ENCODE measurements around the gene WDR77.
A peak's percentile ranks its signal among the peaks of the same experiment; 100 is the strongest.

Gene WDR77

GRCh38 chr1:111446967-111447892 is 1.8 kb downstream of the WDR77 start:
- TF ChIP-seq POLR2AphosphoS5 (IDR thresholded peaks at IDR 0.05; ENCODE audit: low read depth, low read length) (no peak), SPI1 (IDR thresholded peaks at IDR 0.05; ENCODE audit: low read depth, low read length) (no peak), PAX5 (IDR thresholded peaks at IDR 0.05; ENCODE audit: insufficient read depth, low read length, severe bottlenecking) (no peak), POLR2A (IDR thresholded peaks at IDR 0.05; ENCODE audit: low read depth, low read length) (no peak), TAF1 (IDR thresholded peaks at IDR 0.05; ENCODE audit: low read depth, low read length) (no peak), POU2F2 (IDR thresholded peaks at IDR 0.05; ENCODE audit: low read depth, low read length) (no peak)
- DNase-seq (ENCODE audit: insufficient read length, low spot score) (no peak), FAIRE-seq (no peak)

- no peak for DNase-seq (ENCODE audit: insufficient read length, low spot score)
- FAIRE-seq = no peak
- no peak for TF ChIP-seq SPI1 (IDR thresholded peaks at IDR 0.05; ENCODE audit: low read depth, low read length)
- no peak for TF ChIP-seq POU2F2 (IDR thresholded peaks at IDR 0.05; ENCODE audit: low read depth, low read length)
- no peak for TF ChIP-seq POLR2A (IDR thresholded peaks at IDR 0.05; ENCODE audit: low read depth, low read length)
- no peak for TF ChIP-seq TAF1 (IDR thresholded peaks at IDR 0.05; ENCODE audit: low read depth, low read length)
- no peak for TF ChIP-seq POLR2AphosphoS5 (IDR thresholded peaks at IDR 0.05; ENCODE audit: low read depth, low read length)
- no peak for TF ChIP-seq PAX5 (IDR thresholded peaks at IDR 0.05; ENCODE audit: insufficient read depth, low read length, severe bottlenecking)
These were observed 2.5 kb downstream of the WDR77 start for GRCh38 chr1:111446546-111446945.

GRCh38 chr1:111444031-111444430 is 5.0 kb downstream of the WDR77 start:
- DNase-seq (ENCODE audit: insufficient read length, low spot score) (no peak), FAIRE-seq (no peak)
- TF ChIP-seq TAF1 (IDR thresholded peaks at IDR 0.05; ENCODE audit: low read depth, low read length) (no peak), PAX5 (IDR thresholded peaks at IDR 0.05; ENCODE audit: insufficient read depth, low read length, severe bottlenecking) (no peak), SPI1 (IDR thresholded peaks at IDR 0.05; ENCODE audit: low read depth, low read length) (no peak), POU2F2 (IDR thresholded peaks at IDR 0.05; ENCODE audit: low read depth, low read length) (no peak), POLR2A (IDR thresholded peaks at IDR 0.05; ENCODE audit: low read depth, low read length) (no peak), POLR2AphosphoS5 (IDR thresholded peaks at IDR 0.05; ENCODE audit: low read depth, low read length) (no peak)

GRCh38 chr1:111442457-111442856 is 6.6 kb downstream of the WDR77 start:
- no peak for DNase-seq (ENCODE audit: insufficient read length, low spot score)
- no peak for FAIRE-seq
- no peak for TF ChIP-seq PAX5 (IDR thresholded peaks at IDR 0.05; ENCODE audit: insufficient read depth, low read length, severe bottlenecking)
- TF ChIP-seq SPI1 (IDR thresholded peaks at IDR 0.05; ENCODE audit: low read depth, low read length) = no peak
- TF ChIP-seq POU2F2 (IDR thresholded peaks at IDR 0.05; ENCODE audit: low read depth, low read length) = no peak
- no peak for TF ChIP-seq TAF1 (IDR thresholded peaks at IDR 0.05; ENCODE audit: low read depth, low read length)
- TF ChIP-seq POLR2A (IDR thresholded peaks at IDR 0.05; ENCODE audit: low read depth, low read length) = no peak

- no peak; the same call in 1 of the 2 replicates for TF ChIP-seq POU2F2 (IDR thresholded peaks at IDR 0.05; ENCODE audit: low read depth, low read length)
- TF ChIP-seq PAX5 (IDR thresholded peaks at IDR 0.05; ENCODE audit: insufficient read depth, low read length, severe bottlenecking) = no peak
- TF ChIP-seq SPI1 (IDR thresholded peaks at IDR 0.05; ENCODE audit: low read depth, low read length) = no peak
- TF ChIP-seq POLR2AphosphoS5 (IDR thresholded peaks at IDR 0.05; ENCODE audit: low read depth, low read length) = no peak
- TF ChIP-seq TAF1 (IDR thresholded peaks at IDR 0.05; ENCODE audit: low read depth, low read length) = no peak
- no peak for TF ChIP-seq POLR2A (IDR thresholded peaks at IDR 0.05; ENCODE audit: low read depth, low read length)
- no peak for DNase-seq (ENCODE audit: insufficient read length, low spot score)
- FAIRE-seq = no peak
These were observed 7.4 kb downstream of the WDR77 start for GRCh38 chr1:111441573-111442192.

- no peak for FAIRE-seq
- DNase-seq (ENCODE audit: insufficient read length, low spot score) = no peak
- TF ChIP-seq PAX5 (IDR thresholded peaks at IDR 0.05; ENCODE audit: insufficient read depth, low read length, severe bottlenecking) (no peak), POU2F2 (IDR thresholded peaks at IDR 0.05; ENCODE audit: low read depth, low read length) (no peak), POLR2A (IDR thresholded peaks at IDR 0.05; ENCODE audit: low read depth, low read length) (no peak)
These were observed 9.3 kb downstream of the WDR77 start for GRCh38 chr1:111439461-111440351.

GRCh38 chr1:111436726-111437125 is 12.3 kb downstream of the WDR77 start:
- no peak for DNase-seq (ENCODE audit: insufficient read length, low spot score)
- FAIRE-seq = peak; percentile 26
- TF ChIP-seq POLR2AphosphoS5 (IDR thresholded peaks at IDR 0.05; ENCODE audit: low read depth, low read length) (no peak), POU2F2 (IDR thresholded peaks at IDR 0.05; ENCODE audit: low read depth, low read length) (no peak), POLR2A (IDR thresholded peaks at IDR 0.05; ENCODE audit: low read depth, low read length) (no peak), PAX5 (IDR thresholded peaks at IDR 0.05; ENCODE audit: insufficient read depth, low read length, severe bottlenecking) (no peak), SPI1 (IDR thresholded peaks at IDR 0.05; ENCODE audit: low read depth, low read length) (no peak), TAF1 (IDR thresholded peaks at IDR 0.05; ENCODE audit: low read depth, low read length) (no peak)

GRCh38 chr1:111424281-111424680 is 24.8 kb downstream of the WDR77 start:
- FAIRE-seq = no peak
- no peak for TF ChIP-seq PAX5 (IDR thresholded peaks at IDR 0.05; ENCODE audit: insufficient read depth, low read length, severe bottlenecking)
- no peak for TF ChIP-seq POLR2A (IDR thresholded peaks at IDR 0.05; ENCODE audit: low read depth, low read length)
- TF ChIP-seq SPI1 (IDR thresholded peaks at IDR 0.05; ENCODE audit: low read depth, low read length) = no peak
- no peak for TF ChIP-seq POU2F2 (IDR thresholded peaks at IDR 0.05; ENCODE audit: low read depth, low read length)
- TF ChIP-seq POLR2AphosphoS5 (IDR thresholded peaks at IDR 0.05; ENCODE audit: low read depth, low read length) = no peak
- TF ChIP-seq TAF1 (IDR thresholded peaks at IDR 0.05; ENCODE audit: low read depth, low read length) = no peak
- no peak for DNase-seq (ENCODE audit: insufficient read length, low spot score)

All from GM12891 (cell line).